SK-N-SH treated with all-trans-retinoic acid at 6 μM for 48 hours (cell line): ENCODE measurements around the gene SCYL3.
"Not testable (repeated sequence)": the region's sequence is repeated elsewhere in the genome, so short reads cannot be mapped to it uniquely, and the experiment has no call there.

Experiments
- ATAC-seq: fragments of 200-7000 bp; cut with Tn5 transposase; 3 replicates; pipeline ENCODE4 v1.9.1; 2020; ENCODE audit warnings: mild to moderate bottlenecking, moderate library complexity
- BACH2 ChIP-seq: fragments of 250-450 bp; sonication (Bioruptor Pico); IDR thresholded peaks from 2 replicates; pipeline ENCODE4 v1.9.0; 2021; ENCODE audit warnings: mild to moderate bottlenecking, borderline replicate concordance
- CREB5 ChIP-seq: fragments of 250-450 bp; sonication (Bioruptor Pico); IDR thresholded peaks from 2 replicates; pipeline ENCODE4 v1.5.1; 2020; ENCODE audit warnings: low read depth, mild to moderate bottlenecking, moderate library complexity
- CSDC2 ChIP-seq: fragments of 250-450 bp; sonication (Bioruptor Pico); IDR thresholded peaks from 2 replicates; pipeline ENCODE4 v1.5.0; 2020; ENCODE audit warnings: mild to moderate bottlenecking, moderate library complexity
- CSRNP3 ChIP-seq: fragments of 250-450 bp; sonication (Bioruptor Pico); IDR thresholded peaks from 2 replicates; pipeline ENCODE4 v1.5.1; 2021; ENCODE audit warnings: mild to moderate bottlenecking, moderate library complexity
- OSR1 ChIP-seq: fragments of 250-450 bp; sonication (Bioruptor Pico); IDR thresholded peaks from 2 replicates; pipeline ENCODE4 v1.8.0; 2022; ENCODE audit warnings: moderate library complexity, mild to moderate bottlenecking, inconsistent platforms
- PATZ1 ChIP-seq: fragments of 250-450 bp; sonication (Bioruptor Pico); IDR thresholded peaks from 2 replicates; pipeline ENCODE4 v1.8.0; 2020; ENCODE audit warnings: mild to moderate bottlenecking, moderate library complexity, borderline replicate concordance
- POU6F1 ChIP-seq: fragments of 250-450 bp; sonication (Bioruptor Pico); IDR thresholded peaks from 2 replicates; pipeline ENCODE4 v1.8.0; 2021; ENCODE audit warnings: low read depth, mild to moderate bottlenecking, moderate library complexity, borderline replicate concordance
- PPARA ChIP-seq: fragments of 250-450 bp; sonication (Bioruptor Pico); IDR thresholded peaks from 2 replicates; pipeline ENCODE4 v1.5.0; 2020; ENCODE audit warnings: mild to moderate bottlenecking, borderline replicate concordance
- RARB ChIP-seq: fragments of 250-450 bp; sonication (Bioruptor Pico); IDR thresholded peaks from 2 replicates; pipeline ENCODE4 v1.8.0; 2021; ENCODE audit warnings: mild to moderate bottlenecking, moderate library complexity
- SNAI2 ChIP-seq: fragments of 250-450 bp; sonication (Bioruptor Pico); IDR thresholded peaks from 2 replicates; pipeline ENCODE4 v1.5.0; 2020; ENCODE audit warnings: mild to moderate bottlenecking, moderate library complexity
- TSHZ2 ChIP-seq: fragments of 250-450 bp; sonication (Bioruptor Pico); IDR thresholded peaks from 2 replicates; pipeline ENCODE4 v1.5.0; 2020; ENCODE audit warnings: mild to moderate bottlenecking, moderate library complexity
- ZFP3 ChIP-seq: fragments of 250-450 bp; sonication (Bioruptor Pico); IDR thresholded peaks from 2 replicates; pipeline ENCODE4 v1.5.0; 2020; ENCODE audit warnings: mild to moderate bottlenecking, moderate library complexity
- ZFP30 ChIP-seq: fragments of 450-650 bp; formaldehyde crosslinking; IDR thresholded peaks from 2 replicates; pipeline ENCODE4 v1.5.0; 2022; ENCODE audit warnings: mild to moderate bottlenecking, moderate library complexity
- ZNF565 ChIP-seq: fragments of 450-650 bp; formaldehyde crosslinking; conservative IDR thresholded peaks from 2 replicates; pipeline ENCODE4 v1.5.0; 2020; ENCODE audit warnings: low read depth, mild to moderate bottlenecking, moderate library complexity
- ZNF70 ChIP-seq: fragments of 450-650 bp; formaldehyde crosslinking; IDR thresholded peaks from 2 replicates; pipeline ENCODE4 v1.5.0; 2020; ENCODE audit warnings: mild to moderate bottlenecking, moderate library complexity

The SCYL3 gene

GRCh38 chr1:169812131-169812530 lies 81.6 kb downstream of the SCYL3 start:
- TF ChIP-seq SNAI2 (no peak), POU6F1 (CRISPR knock-in tag) (no peak), RARB (CRISPR knock-in tag) (no peak)
- ATAC-seq = no peak

- ATAC-seq = not testable (repeated sequence)
These were observed 82.2 kb downstream of the SCYL3 start for GRCh38 chr1:169811418-169812035.

- peak; percentile 90 for ATAC-seq
- no peak for TF ChIP-seq TSHZ2 (CRISPR knock-in tag)
- no peak for TF ChIP-seq CSDC2
- no peak for TF ChIP-seq BACH2 (CRISPR knock-in tag)
- no peak for TF ChIP-seq CSRNP3
- TF ChIP-seq, all 23 proteins: peak for 0
These were observed 84.2 kb downstream of the SCYL3 start for GRCh38 chr1:169809370-169810095.

GRCh38 chr1:169804941-169805340 lies 88.8 kb downstream of the SCYL3 start:
- ATAC-seq = no peak
- no peak for TF ChIP-seq PATZ1 (CRISPR knock-in tag)
- TF ChIP-seq POU6F1 (CRISPR knock-in tag) = no peak
- TF ChIP-seq ZNF565 (CRISPR knock-in tag) = no peak
- no peak for TF ChIP-seq OSR1 (CRISPR knock-in tag)
- no peak for TF ChIP-seq SNAI2
- TF ChIP-seq ZFP3 (CRISPR knock-in tag) = no peak
- TF ChIP-seq PPARA (CRISPR knock-in tag) = no peak
- no peak for TF ChIP-seq CREB5 (CRISPR knock-in tag)
- no peak for TF ChIP-seq CSDC2
- no peak for TF ChIP-seq ZNF70
- no peak for TF ChIP-seq RARB (CRISPR knock-in tag)
- TF ChIP-seq ZFP30 (CRISPR knock-in tag) = no peak
- TF ChIP-seq TSHZ2 (CRISPR knock-in tag) = no peak
